ENCODE data around the gene MTIF3. TPM values are rescaled to one million over a fixed set of nuclear protein-coding genes. Genes with fewer than 3 reads are reported as not detected.

Gene MTIF3
- total RNA-seq, 6 experiments from 2014 or later: 26.4 to 39.4 (median 33.2) TPM

DNA sequence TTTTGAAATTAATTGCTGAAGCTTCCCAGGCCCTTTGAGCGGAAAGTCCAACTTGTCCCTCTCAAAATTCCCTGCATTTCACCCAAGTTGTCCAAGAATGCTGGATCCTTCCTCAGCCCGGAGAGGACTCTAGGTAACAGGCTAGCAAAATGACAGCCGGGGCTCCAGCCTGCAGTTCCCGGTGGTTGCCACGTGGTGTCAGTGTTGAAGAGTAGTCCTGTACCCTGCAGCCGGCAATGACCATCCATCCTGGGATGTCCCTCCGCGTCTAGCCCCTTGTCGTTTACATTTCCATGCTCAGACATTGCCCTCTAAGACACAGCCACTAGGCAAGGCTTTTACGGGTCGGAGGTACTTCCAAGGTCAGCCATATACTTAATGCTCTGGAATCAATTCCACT lies 31.4 kb upstream of the MTIF3 start:
- H3K27me3 Mint-ChIP-seq (ENCODE audit: insufficient read depth): peaks cover 25% of the 10 kb centered on the region
- peaks cover 8% of the 10 kb centered on the region for H3K4me1 Mint-ChIP-seq (ENCODE audit: low read depth)
- DNase-seq: no peak
- no peak overlapping the region for H3K4me3 Mint-ChIP-seq
- no peaks in the 10 kb centered on the region; the same call in none of the 2 replicates for H3K9me3 Mint-ChIP-seq
- no peak overlapping the region for H3K27ac Mint-ChIP-seq
- H3K36me3 Mint-ChIP-seq (ENCODE audit: low read depth): peaks cover 7% of the 10 kb centered on the region
- TF ChIP-seq CTCF (IDR thresholded peaks at IDR 0.05): peak; percentile 76

- Mint-ChIP-seq H3K4me3 (no peak overlapping the region), H3K27ac (no peak overlapping the region)
These were observed 26.8 kb upstream of the MTIF3 start for GRCh38 chr13:27476943-27477703.

DNA sequence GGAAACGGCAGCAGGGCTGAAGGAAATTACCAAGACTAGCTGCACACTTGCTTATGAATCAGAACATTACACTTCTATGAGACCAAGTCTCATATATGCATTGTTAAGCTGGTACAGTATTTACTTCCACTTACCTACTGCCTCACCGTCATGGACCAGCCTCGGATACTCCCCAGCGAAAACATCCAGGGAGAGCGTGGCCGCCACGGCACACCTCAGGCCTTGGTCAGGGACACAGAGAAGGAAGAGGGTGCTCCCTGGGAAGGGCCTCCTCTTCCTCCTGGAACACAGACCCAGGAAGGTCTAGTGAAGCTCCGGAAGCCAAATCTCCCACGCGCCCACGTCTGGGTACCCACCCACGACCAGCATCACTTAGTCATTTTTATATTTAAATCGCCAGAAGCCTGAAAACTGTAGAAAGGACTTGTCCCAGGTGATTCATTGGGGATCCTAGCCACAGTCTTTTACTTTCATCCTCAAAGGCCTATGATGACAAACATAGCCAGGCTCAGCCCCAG lies 24.4 kb upstream of the MTIF3 start:
- Mint-ChIP-seq H3K4me1 (ENCODE audit: low read depth) (peaks cover 9% of the 10 kb centered on the region), H3K9me3 (no peaks in the 10 kb centered on the region), H3K36me3 (ENCODE audit: low read depth) (no peaks in the 10 kb centered on the region), H3K27me3 (ENCODE audit: insufficient read depth) (peaks cover 33% of the 10 kb centered on the region), H3K27ac (no peak overlapping the region), H3K4me3 (no peak overlapping the region)
- no peak for DNase-seq
- no peak for TF ChIP-seq CTCF (IDR thresholded peaks at IDR 0.05)

More at GRCh38 chr13:27476943-27477703, 26.8 kb upstream of the MTIF3 start:
- Mint-ChIP-seq H3K36me3 (ENCODE audit: low read depth) (peaks cover 3% of the 10 kb centered on the region), H3K9me3 (no peaks in the 10 kb centered on the region; the same call in none of the 2 replicates), H3K27me3 (ENCODE audit: insufficient read depth) (peaks cover 31% of the 10 kb centered on the region), H3K4me1 (ENCODE audit: low read depth) (peaks cover 9% of the 10 kb centered on the region)
- DNase-seq: peak; percentile 29
- TF ChIP-seq CTCF (IDR thresholded peaks at IDR 0.05): no peak; the same call in 1 of the 2 replicates

GRCh38 chr13:27472941-27473340 lies 22.6 kb upstream of the MTIF3 start:
- Mint-ChIP-seq H3K4me3 (no peak overlapping the region), H3K4me1 (ENCODE audit: low read depth) (peaks cover 9% of the 10 kb centered on the region), H3K27me3 (ENCODE audit: insufficient read depth) (peaks cover 38% of the 10 kb centered on the region), H3K27ac (no peak overlapping the region), H3K9me3 (no peaks in the 10 kb centered on the region), H3K36me3 (ENCODE audit: low read depth) (no peaks in the 10 kb centered on the region)
- DNase-seq: no peak
- no peak for TF ChIP-seq CTCF (IDR thresholded peaks at IDR 0.05)

GRCh38 chr13:27472441-27472840 lies 22.1 kb upstream of the MTIF3 start:
- no peak overlapping the region for H3K4me3 Mint-ChIP-seq
- no peaks in the 10 kb centered on the region for H3K9me3 Mint-ChIP-seq
- peaks cover 37% of the 10 kb centered on the region for H3K27me3 Mint-ChIP-seq (ENCODE audit: insufficient read depth)
- H3K27ac Mint-ChIP-seq: no peak overlapping the region
- DNase-seq: no peak
- H3K36me3 Mint-ChIP-seq (ENCODE audit: low read depth): no peaks in the 10 kb centered on the region
- no peak for TF ChIP-seq CTCF (IDR thresholded peaks at IDR 0.05)
- H3K4me1 Mint-ChIP-seq (ENCODE audit: low read depth): peaks cover 7% of the 10 kb centered on the region
